A549 (cell line): Measurements from ENCODE around the gene RPL7A. TPM values are rescaled to one million over a fixed set of nuclear protein-coding genes. Genes with fewer than 3 reads are reported as not detected.
"Not testable (repeated sequence)": the region's sequence is repeated elsewhere in the genome, so short reads cannot be mapped to it uniquely, and the experiment has no call there.

ENCODE experiments used
- ATAC-seq, 2 experiments: fragments of 200-7000 bp in 1 of 2; fragments of >200 bp in 1 of 2; cut with Nextera tagmentation in 1 of 2; cut with Tn5 transposase in 1 of 2; 3 replicates each; pipeline versions ENCODE4 v1.8.0 to v1.9.1; 2018 to 2020; ENCODE audit warnings: mild to moderate bottlenecking in 1 of 2, moderate library complexity in 1 of 2
- CTCF ChIA-PET: fragments of 300-600 bp; sonication (Branson Sonifier 250); formaldehyde crosslinking; extraction: SDS; loops from one replicate; lab custom pipeline; 2021; ENCODE audit warnings: antibody characterized with exemption, inconsistent platforms; lab: Yijun Ruan, JAX
- POLR2A ChIA-PET: fragments of 350-600 bp; formaldehyde crosslinking; extraction: SDS; loops from one replicate; lab custom pipeline; 2021; ENCODE audit warnings: antibody characterized with exemption, inconsistent platforms; lab: Yijun Ruan, JAX
- DNase-seq, 2 experiments: peaks; one replicate each; pipeline versions ENCODE4 v3.0.0 to v3.0.0-alpha.2; 2011 to 2016; ENCODE audit warnings: low read depth in 1 of 2, low spot score in 1 of 2
- FAIRE-seq: peaks from 2 replicates; lab custom pipeline; 2011; peaks lifted over from hg19 to GRCh38; lab: Jason Lieb, UNC
- H3K27ac ChIP-seq, 2 experiments: fragments of >200 bp; sonication (Bioruptor Twin); formaldehyde crosslinking; 3 replicates each; pipeline ENCODE4 v1.5.1; 2016 to 2017
- H3K4me1 ChIP-seq: fragments of >200 bp; sonication (Bioruptor Twin); formaldehyde crosslinking; 3 replicates; pipeline ENCODE4 v1.6.1; 2016
- H3K4me2 ChIP-seq: fragments of >200 bp; sonication (Bioruptor Twin); formaldehyde crosslinking; 3 replicates; pipeline ENCODE4 v1.6.1; 2016
- H3K4me3 ChIP-seq: fragments of >200 bp; sonication (Bioruptor Twin); formaldehyde crosslinking; 3 replicates; pipeline ENCODE4 v1.5.1; 2016
- H3K9me3 ChIP-seq: fragments of >200 bp; sonication (Bioruptor Twin); formaldehyde crosslinking; 3 replicates; pipeline ENCODE4 v1.6.1; 2016
- CBX2 ChIP-seq: fragments of 200-600 bp; sonication (generic); IDR thresholded peaks from 2 replicates; pipeline ENCODE4 v1.6.1; 2016; ENCODE audit warnings: low read depth, mild to moderate bottlenecking, borderline replicate concordance
- CHD4 ChIP-seq: fragments of 200-600 bp; sonication (generic); IDR thresholded peaks from 2 replicates; pipeline ENCODE4 v1.6.1; 2016; ENCODE audit warnings: antibody characterized with exemption, mild to moderate bottlenecking, borderline replicate concordance
- EP300 ChIP-seq, 2 experiments: fragments of >200 bp; sonication (Bioruptor Twin); formaldehyde crosslinking; IDR thresholded peaks; 2 replicates in 1 of 2; 3 replicates in 1 of 2; pipeline ENCODE4 v1.6.1; 2016 to 2017
- FOXS1 ChIP-seq: fragments of 250-450 bp; sonication (Bioruptor Pico); IDR thresholded peaks from 2 replicates; pipeline ENCODE4 v1.5.0; 2020; ENCODE audit warnings: mild to moderate bottlenecking, moderate library complexity
- HDAC2 ChIP-seq: fragments of 200-600 bp; sonication (generic); IDR thresholded peaks from 2 replicates; pipeline ENCODE4 v1.6.1; 2016
- HOXB5 ChIP-seq: fragments of 250-450 bp; sonication (Bioruptor Pico); IDR thresholded peaks from 2 replicates; pipeline ENCODE4 v1.5.0; 2020; ENCODE audit warnings: mild to moderate bottlenecking, moderate library complexity
- JUN ChIP-seq, 2 experiments: fragments of >200 bp; sonication (Bioruptor Twin); formaldehyde crosslinking; IDR thresholded peaks; 2 replicates in 1 of 2; 3 replicates in 1 of 2; pipeline ENCODE4 v1.6.1; 2016 to 2017
- JUNB ChIP-seq: fragments of >200 bp; sonication (Bioruptor Twin); formaldehyde crosslinking; IDR thresholded peaks from 2 replicates; pipeline ENCODE4 v1.6.1; 2016
- MYC ChIP-seq: IDR thresholded peaks from 2 replicates; pipeline ENCODE4 v1.6.1; 2012; ENCODE audit warnings: mild to moderate bottlenecking, inconsistent platforms, low read length, improper control_type of control experiment, borderline replicate concordance
- PHF8 ChIP-seq: fragments of 200-600 bp; sonication (generic); IDR thresholded peaks from 2 replicates; pipeline ENCODE4 v1.6.1; 2016; ENCODE audit warnings: low read depth, mild to moderate bottlenecking, antibody characterized with exemption, moderate library complexity, borderline replicate concordance
- POLR2A ChIP-seq: IDR thresholded peaks from 2 replicates; pipeline ENCODE4 v1.6.1; 2012; ENCODE audit warnings: mild to moderate bottlenecking, low read length
- POLR2AphosphoS2 ChIP-seq: conservative IDR thresholded peaks from 2 replicates; pipeline ENCODE4 v1.6.1; 2012; ENCODE audit warnings: low read length, improper control_type of control experiment, inconsistent platforms
- RAD21 ChIP-seq, 2 experiments: fragments of >200 bp in 1 of 2; sonication (Bioruptor Twin) in 1 of 2; formaldehyde crosslinking in 1 of 2; IDR thresholded peaks in 1 of 2; conservative IDR thresholded peaks in 1 of 2; 2 replicates in 1 of 2; 3 replicates in 1 of 2; pipeline ENCODE4 v1.6.1; 2012 to 2018; ENCODE audit warnings: inconsistent platforms in 1 of 2
- RARB ChIP-seq: fragments of 250-450 bp; sonication (Bioruptor Pico); IDR thresholded peaks from 2 replicates; pipeline ENCODE4 v1.8.0; 2021; ENCODE audit warnings: mild to moderate bottlenecking, moderate library complexity
- RNF2 ChIP-seq: fragments of 200-600 bp; sonication (generic); IDR thresholded peaks from 2 replicates; pipeline ENCODE4 v1.6.1; 2016; ENCODE audit warnings: low read depth, mild to moderate bottlenecking, antibody characterized with exemption, moderate library complexity, borderline replicate concordance
- SREBF2 ChIP-seq: fragments of 450-650 bp; IDR thresholded peaks from 2 replicates; pipeline ENCODE4 v1.6.1; 2014; ENCODE audit warnings: mild to moderate bottlenecking, moderate library complexity
- TFCP2L1 ChIP-seq: fragments of 250-450 bp; sonication (Bioruptor Pico); IDR thresholded peaks from 2 replicates; pipeline ENCODE4 v1.5.0; 2021; ENCODE audit warnings: mild to moderate bottlenecking
- ZNF302 ChIP-seq: fragments of 250-450 bp; sonication (Bioruptor Pico); IDR thresholded peaks from 2 replicates; pipeline ENCODE4 v1.9.0; 2021; ENCODE audit warnings: inconsistent platforms, mild to moderate bottlenecking, moderate library complexity
- ZSCAN20 ChIP-seq: fragments of 250-450 bp; sonication (Bioruptor Pico); IDR thresholded peaks from 2 replicates; pipeline ENCODE4 v1.8.0; 2022; ENCODE audit warnings: mild to moderate bottlenecking, moderate library complexity
- WGBS: methylation state at CpG from one replicate; pipeline ENCODE4 v1.1.6; 2017; ENCODE audit errors: missing lambda C conversion rate; 5-methylcytosine and 5-hydroxymethylcytosine counted together
- polyA plus RNA-seq, 4 experiments: library from polyadenylated mRNA; depleted of rRNA in 3 of 4; stranded (reverse); fragments of >200 nt; fragmentation: RNase III in 1 of 4; extraction: RNeasy Plus Mini Kit Qiagen cat#74134 plus additional on column Dnase treatment in 1 of 4; gene quantifications; 2 replicates in 3 of 4; 3 replicates in 1 of 4; pipeline ENCODE4 v1.2.3, GENCODE V29; 2011 to 2017
- TF ChIP-seq, protein P1 (sequence below): IDR thresholded peaks from 2 replicates; pipeline ENCODE4 v1.6.1; 2012; ENCODE audit warnings: low read depth, borderline replicate concordance
- TF ChIP-seq, protein P2 (sequence below): fragments of >200 bp; sonication (Bioruptor Twin); formaldehyde crosslinking; IDR thresholded peaks from 3 replicates; pipeline ENCODE4 v1.6.1; 2016
- TF ChIP-seq, protein P3 (sequence below): fragments of 250-450 bp; sonication (Bioruptor Pico); IDR thresholded peaks from 2 replicates; pipeline ENCODE4 v1.5.0; 2021; ENCODE audit warnings: mild to moderate bottlenecking, moderate library complexity, borderline replicate concordance
- TF ChIP-seq, protein P4 (sequence below): IDR thresholded peaks from 2 replicates; pipeline ENCODE4 v1.6.1; 2012
- TF ChIP-seq, protein P5 (sequence below): fragments of >200 bp; sonication (Bioruptor Twin); formaldehyde crosslinking; IDR thresholded peaks from 2 replicates; pipeline ENCODE4 v1.6.1; 2016

RPL7A gene
- polyA plus RNA-seq, 2 of the 4 experiments (the other 2 are of a cell fraction): 2,218 to 2,608 TPM

DNA sequence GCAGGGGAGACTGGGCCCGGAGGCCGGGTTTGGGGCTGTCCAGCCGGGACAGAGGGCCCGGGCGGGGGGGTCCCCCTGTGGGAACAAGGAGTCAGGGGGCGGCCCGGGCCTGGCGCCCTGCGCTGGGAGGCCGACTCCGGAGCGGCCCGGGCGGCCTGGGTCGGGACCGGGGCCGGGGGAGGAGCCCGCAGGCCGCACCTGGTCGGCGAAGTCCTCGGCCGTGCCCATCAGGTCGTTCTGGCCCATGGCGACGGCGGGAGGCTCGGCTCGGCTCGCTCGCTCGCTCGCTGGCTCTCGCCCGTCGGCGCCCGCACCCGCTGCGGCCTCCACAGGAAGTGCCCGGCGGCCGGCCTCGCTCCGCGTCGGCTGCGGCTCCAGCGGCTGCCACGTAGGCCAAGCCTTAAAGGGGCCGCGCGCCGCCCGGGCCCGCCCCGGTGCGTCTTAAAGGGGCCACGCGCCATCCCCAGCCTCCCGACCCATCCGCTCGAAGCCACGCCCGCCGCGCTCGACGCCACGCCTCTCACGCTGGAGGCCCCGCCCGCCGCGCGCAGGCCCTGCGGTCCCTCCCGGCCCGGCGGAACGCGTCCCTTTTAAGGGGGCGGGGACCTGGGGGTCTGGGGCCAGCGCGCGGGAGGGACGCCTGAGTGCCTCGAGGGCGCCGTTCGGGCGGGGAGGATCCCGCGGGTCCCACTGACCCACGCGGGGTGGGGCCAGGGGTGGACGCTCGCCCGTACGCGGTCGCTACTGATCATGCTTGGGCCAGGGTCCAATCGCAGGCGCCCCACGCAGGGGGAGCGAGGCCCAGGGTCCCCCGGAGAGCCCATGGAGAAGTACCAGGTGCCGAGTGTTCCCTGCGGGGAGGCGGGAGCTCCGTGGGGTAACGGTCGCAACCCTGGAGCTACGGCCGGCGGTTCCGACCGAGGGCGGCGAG is 28.0 kb downstream of the RPL7A start, which contains the start of the genes STKLD1 and SURF4:
STKLD1 (plus strand) TSS at position 643 of the 931 bp plus-strand sequence; CDS start at position 751, 108 bp downstream.
SURF4 (minus strand) TSS at position 337 of the 931 bp plus-strand sequence; CDS start at position 246, 91 bp downstream.
- Histone ChIP-seq H3K4me3 (peak within 1 kb of the TSS; percentile 100), H3K27ac (peak within 1 kb of the TSS; percentile 97 to 99)
- DNase-seq (peak; percentile 97), FAIRE-seq (no peak), ATAC-seq (peak; percentile 91 to 95)
- POLR2A ChIA-PET: interaction anchor here (1.0 to 1.4 kb wide), 5 partner anchors 20 to 84 kb away, joined by 3 to 7 read pairs (median 5); partner anchors contain the start of genes CACFD1, MED22 and RPL7A
- TF ChIP-seq, protein P1, sequence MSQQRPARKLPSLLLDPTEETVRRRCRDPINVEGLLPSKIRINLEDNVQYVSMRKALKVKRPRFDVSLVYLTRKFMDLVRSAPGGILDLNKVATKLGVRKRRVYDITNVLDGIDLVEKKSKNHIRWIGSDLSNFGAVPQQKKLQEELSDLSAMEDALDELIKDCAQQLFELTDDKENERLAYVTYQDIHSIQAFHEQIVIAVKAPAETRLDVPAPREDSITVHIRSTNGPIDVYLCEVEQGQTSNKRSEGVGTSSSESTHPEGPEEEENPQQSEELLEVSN: peak; percentile 91
- TF ChIP-seq HDAC2: no peak
- TF ChIP-seq, protein P2, sequence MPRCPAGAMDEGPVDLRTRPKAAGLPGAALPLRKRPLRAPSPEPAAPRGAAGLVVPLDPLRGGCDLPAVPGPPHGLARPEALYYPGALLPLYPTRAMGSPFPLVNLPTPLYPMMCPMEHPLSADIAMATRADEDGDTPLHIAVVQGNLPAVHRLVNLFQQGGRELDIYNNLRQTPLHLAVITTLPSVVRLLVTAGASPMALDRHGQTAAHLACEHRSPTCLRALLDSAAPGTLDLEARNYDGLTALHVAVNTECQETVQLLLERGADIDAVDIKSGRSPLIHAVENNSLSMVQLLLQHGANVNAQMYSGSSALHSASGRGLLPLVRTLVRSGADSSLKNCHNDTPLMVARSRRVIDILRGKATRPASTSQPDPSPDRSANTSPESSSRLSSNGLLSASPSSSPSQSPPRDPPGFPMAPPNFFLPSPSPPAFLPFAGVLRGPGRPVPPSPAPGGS: peak; percentile 74
- TF ChIP-seq PHF8: peak; percentile 76; the same call in 1 of the 2 replicates
- TF ChIP-seq CHD4: no peak
- TF ChIP-seq RNF2: 0 out of 2 replicates have a peak, but pooled peaks have one; percentile 30
- TF ChIP-seq MYC: 0 out of 2 replicates have a peak, but pooled peaks have one; percentile 49
- TF ChIP-seq ZSCAN20 (CRISPR knock-in tag): no peak
- TF ChIP-seq POLR2A: peak; percentile 86
- TF ChIP-seq, protein P3, sequence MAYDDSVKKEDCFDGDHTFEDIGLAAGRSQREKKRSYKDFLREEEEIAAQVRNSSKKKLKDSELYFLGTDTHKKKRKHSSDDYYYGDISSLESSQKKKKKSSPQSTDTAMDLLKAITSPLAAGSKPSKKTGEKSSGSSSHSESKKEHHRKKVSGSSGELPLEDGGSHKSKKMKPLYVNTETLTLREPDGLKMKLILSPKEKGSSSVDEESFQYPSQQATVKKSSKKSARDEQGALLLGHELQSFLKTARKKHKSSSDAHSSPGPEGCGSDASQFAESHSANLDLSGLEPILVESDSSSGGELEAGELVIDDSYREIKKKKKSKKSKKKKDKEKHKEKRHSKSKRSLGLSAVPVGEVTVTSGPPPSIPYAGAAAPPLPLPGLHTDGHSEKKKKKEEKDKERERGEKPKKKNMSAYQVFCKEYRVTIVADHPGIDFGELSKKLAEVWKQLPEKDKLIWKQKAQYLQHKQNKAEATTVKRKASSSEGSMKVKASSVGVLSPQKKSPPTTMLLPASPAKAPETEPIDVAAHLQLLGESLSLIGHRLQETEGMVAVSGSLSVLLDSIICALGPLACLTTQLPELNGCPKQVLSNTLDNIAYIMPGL (CRISPR knock-in tag): 0 out of 2 replicates have a peak, but pooled peaks have one; percentile 36
- TF ChIP-seq, protein P4, sequence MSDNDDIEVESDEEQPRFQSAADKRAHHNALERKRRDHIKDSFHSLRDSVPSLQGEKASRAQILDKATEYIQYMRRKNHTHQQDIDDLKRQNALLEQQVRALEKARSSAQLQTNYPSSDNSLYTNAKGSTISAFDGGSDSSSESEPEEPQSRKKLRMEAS: peak; percentile 78
- peak; percentile 74 to 90 for TF ChIP-seq JUN (IDR thresholded peaks at IDR 0.05)
- TF ChIP-seq, all 56 proteins: peak for 9
- H3K4me2 ChIP-seq: peak within 1 kb of the TSS; percentile 93
- peaks cover 23% of the 10 kb centered on the region for H3K4me1 ChIP-seq
- 4% methylated on average over 14 of the region's 120 CpGs for WGBS
- CTCF ChIA-PET: interaction anchor here (0.6 to 2.9 kb wide), 10 partner anchors 9 to 410 kb away, joined by 3 to 9 read pairs (median 4); no protein-coding TSS in a partner anchor
- H3K9me3 ChIP-seq: no peaks in the 10 kb centered on the region

DNA sequence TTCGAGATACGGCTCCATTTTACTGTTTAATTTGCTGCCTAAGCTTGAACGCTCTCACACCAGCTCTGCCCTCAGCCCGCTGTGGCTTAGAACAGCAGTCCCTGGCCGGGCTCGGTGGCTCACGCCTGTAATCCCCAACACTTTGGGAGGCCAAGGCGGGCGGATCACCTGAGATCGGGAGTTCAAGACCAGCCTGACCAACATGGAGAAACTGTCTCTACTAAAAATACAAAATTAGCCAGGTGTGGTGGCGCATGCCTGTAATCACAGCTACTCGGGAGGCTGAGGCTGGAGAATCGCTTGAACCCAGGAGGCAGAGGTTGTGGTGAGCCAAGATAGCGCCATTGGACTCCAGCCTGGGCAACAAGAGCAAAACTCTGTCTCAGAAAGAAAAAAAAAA is 29.3 kb downstream of the RPL7A start:
- not testable (repeated sequence) for H3K27ac ChIP-seq, ATAC-seq, DNase-seq, H3K9me3 ChIP-seq, FAIRE-seq, H3K4me3 ChIP-seq
- 87% methylated on average over 14 of the region's 14 CpGs for WGBS
- ChIA-PET POLR2A (interaction anchor here (0.7 to 1.4 kb wide), 6 partner anchors 15 to 83 kb away, joined by 3 to 7 read pairs (median 4); partner anchors contain the start of genes CACFD1, MED22 and RPL7A), CTCF (interaction anchor here (0.6 to 2.9 kb wide), 14 partner anchors 9 to 193 kb away, joined by 3 to 9 read pairs (median 4); no protein-coding TSS in a partner anchor)
- peaks cover 23% of the 10 kb centered on the region for H3K4me1 ChIP-seq
- peak overlapping the region; percentile 91 for H3K4me2 ChIP-seq

DNA sequence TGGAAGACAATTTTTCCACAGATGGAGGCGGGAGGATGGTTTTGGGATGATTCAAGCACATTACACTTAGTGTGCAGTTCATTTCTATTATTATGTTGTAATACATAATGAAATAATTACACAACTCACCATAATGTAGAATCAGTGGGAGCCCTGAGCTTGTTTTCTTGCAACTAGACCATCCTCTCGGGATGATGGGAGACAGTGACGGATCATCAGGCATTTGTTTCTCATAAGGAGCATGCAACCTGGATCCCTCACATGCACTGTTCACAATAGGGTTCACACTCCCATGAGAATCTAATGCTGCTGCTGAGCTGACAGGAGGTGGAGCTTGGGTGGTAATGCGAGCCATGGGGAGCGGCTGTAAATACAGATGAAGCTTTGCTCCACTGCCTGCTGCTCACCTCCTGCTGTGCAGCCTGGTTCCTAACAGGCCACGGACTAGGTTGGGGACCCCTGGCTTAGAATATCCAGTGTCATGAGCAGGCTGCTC is 29.8 kb downstream of the RPL7A start:
- ChIA-PET POLR2A (interaction anchor here (1.4 kb wide), 1 partner anchor 30 kb away, joined by 3 read pairs; the partner anchor contains the start of genes MED22 and RPL7A), CTCF (interaction anchor here (0.8 to 2.9 kb wide), 9 partner anchors 9 to 109 kb away, joined by 3 to 9 read pairs (median 4); no protein-coding TSS in a partner anchor)
- FAIRE-seq (no peak), DNase-seq (peak in 1 of 2 experiments; percentile 58), ATAC-seq (no peak)
- Histone ChIP-seq H3K27ac (no peak overlapping the region), H3K4me2 (peak overlapping the region; percentile 16; the same call in 1 of the 3 replicates), H3K4me3 (no peak overlapping the region), H3K4me1 (peaks cover 23% of the 10 kb centered on the region), H3K9me3 (no peaks in the 10 kb centered on the region)
- 46% methylated on average over 6 of the region's 6 CpGs for WGBS
- TF ChIP-seq, protein P5, sequence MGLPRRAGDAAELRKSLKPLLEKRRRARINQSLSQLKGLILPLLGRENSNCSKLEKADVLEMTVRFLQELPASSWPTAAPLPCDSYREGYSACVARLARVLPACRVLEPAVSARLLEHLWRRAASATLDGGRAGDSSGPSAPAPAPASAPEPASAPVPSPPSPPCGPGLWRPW: no peak
- no peak for TF ChIP-seq RAD21 (conservative IDR thresholded peaks at IDR 0.05 in 1 of 2, IDR thresholded peaks at IDR 0.05 in 1 of 2)
- TF ChIP-seq PHF8: no peak
- TF ChIP-seq EP300 (IDR thresholded peaks at IDR 0.05): no peak
- TF ChIP-seq CBX2: no peak
- TF ChIP-seq TFCP2L1 (CRISPR knock-in tag): no peak
- TF ChIP-seq JUNB: no peak
- no peak for TF ChIP-seq HOXB5
- TF ChIP-seq RARB (CRISPR knock-in tag): no peak
- TF ChIP-seq, protein P2: no peak
- TF ChIP-seq FOXS1: no peak
- no peak for TF ChIP-seq ZNF302 (CRISPR knock-in tag)
- no peak for TF ChIP-seq SREBF2
- no peak for TF ChIP-seq POLR2AphosphoS2
